Mucosa of stomach (tissue), 1 donor: ENCODE data around the gene CDK7.

ENCODE experiments used
- H3K27me3 ChIP-seq: one replicate; pipeline ENCODE4 v1.7.0; 2013; ENCODE audit warnings: mild to moderate bottlenecking, low read length; ENCODE audit not compliant: control insufficient read depth, insufficient read depth
- H3K36me3 ChIP-seq: one replicate; pipeline ENCODE4 v1.7.0; 2013; ENCODE audit warnings: low read length; ENCODE audit not compliant: control insufficient read depth, insufficient read depth
- H3K4me1 ChIP-seq: one replicate; pipeline ENCODE4 v1.7.0; 2013; ENCODE audit warnings: mild to moderate bottlenecking, low read length; ENCODE audit not compliant: control insufficient read depth, insufficient read depth
- H3K4me3 ChIP-seq: one replicate; pipeline ENCODE4 v1.7.0; 2013; ENCODE audit warnings: low read length
- H3K9ac ChIP-seq: one replicate; pipeline ENCODE4 v1.7.0; 2013; ENCODE audit warnings: mild to moderate bottlenecking, low read length, moderate library complexity
- H3K9me3 ChIP-seq: one replicate; pipeline ENCODE4 v1.7.0; 2013; ENCODE audit warnings: mild to moderate bottlenecking, low read length, moderate library complexity; ENCODE audit not compliant: control insufficient read depth
- donor health status: Pancreatic carcinoma.

CDK7 gene

DNA sequence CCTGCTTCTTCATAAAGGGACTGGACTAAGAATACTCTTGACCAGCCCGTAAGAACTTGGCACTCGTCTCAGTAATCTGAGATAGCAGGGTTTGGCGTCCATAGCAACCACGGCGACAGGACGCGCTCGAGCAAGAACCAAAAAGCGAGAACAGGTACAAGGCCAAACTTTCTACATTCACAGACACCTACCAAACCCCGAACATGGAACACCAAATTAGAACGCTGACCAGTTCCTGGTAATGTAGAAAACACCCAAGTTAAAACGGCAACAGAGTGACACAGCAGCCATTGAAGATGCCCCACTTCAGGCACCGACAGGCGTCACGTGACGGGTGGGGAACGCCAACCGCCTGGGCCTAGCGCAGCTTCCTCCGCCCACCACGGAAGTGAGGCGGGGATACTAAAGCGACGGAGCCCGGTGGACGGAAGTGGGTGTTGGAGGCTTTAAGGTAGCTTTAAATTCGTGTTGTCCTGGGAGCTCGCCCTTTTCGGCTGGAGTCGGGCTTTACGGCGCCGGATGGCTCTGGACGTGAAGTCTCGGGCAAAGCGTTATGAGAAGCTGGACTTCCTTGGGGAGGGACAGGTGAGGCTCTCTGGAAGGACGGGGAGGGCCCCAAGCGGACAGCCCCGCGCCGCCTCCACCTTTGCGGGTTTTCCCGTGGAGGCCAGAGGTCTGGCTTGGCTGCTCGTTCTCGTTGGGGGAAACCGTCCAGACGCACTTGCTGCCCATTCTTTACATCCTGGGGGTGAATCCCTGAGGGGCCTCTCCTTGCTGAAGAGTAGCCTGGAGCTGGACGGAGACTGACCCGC is at the start of gene CDK7:
TSS of gene CDK7 (plus strand) at position 430 of the 812 bp plus-strand sequence. CDS start at position 520, 90 bp downstream.
- H3K4me3 ChIP-seq: peak within 1 kb of the TSS; percentile 76
- H3K9me3 ChIP-seq: no peaks in the 10 kb centered on the region
- H3K27me3 ChIP-seq: no peaks in the 10 kb centered on the region
- H3K9ac ChIP-seq: peak within 1 kb of the TSS; percentile 87
- peaks cover 11% of the 10 kb centered on the region for H3K4me1 ChIP-seq
- no peaks in the 10 kb centered on the region for H3K36me3 ChIP-seq

- no peaks in the 10 kb centered on the region for H3K36me3 ChIP-seq
- no peaks in the 10 kb centered on the region for H3K27me3 ChIP-seq
- H3K9ac ChIP-seq: no peak overlapping the region
- no peak overlapping the region for H3K4me3 ChIP-seq
- H3K9me3 ChIP-seq: no peaks in the 10 kb centered on the region
- peaks cover 8% of the 10 kb centered on the region for H3K4me1 ChIP-seq
Observed at GRCh38 chr5:69187342-69187741, 47.3 kb upstream of the CDK7 start.

DNA sequence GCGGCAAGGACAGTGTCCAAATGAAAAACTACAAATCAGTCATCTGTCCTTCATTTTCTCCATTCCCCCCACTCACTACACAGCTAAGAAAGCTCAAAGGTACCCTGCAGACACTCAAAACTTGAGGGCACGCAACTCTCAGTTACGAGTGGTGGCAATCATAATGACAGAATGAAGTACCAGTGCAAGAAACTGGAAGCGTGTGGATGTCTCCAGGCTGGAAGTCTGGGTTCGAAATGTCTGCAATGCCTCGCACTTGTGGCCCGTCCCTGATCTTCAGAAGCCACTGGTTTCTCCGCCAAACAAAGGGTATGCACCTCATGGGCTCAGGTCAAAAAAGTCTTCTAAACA is 45.9 kb upstream of the CDK7 start:
- peak overlapping the region; percentile 93 for H3K4me3 ChIP-seq
- no peaks in the 10 kb centered on the region for H3K9me3 ChIP-seq
- H3K9ac ChIP-seq: peak overlapping the region; percentile 85
- peaks cover 8% of the 10 kb centered on the region for H3K4me1 ChIP-seq
- H3K27me3 ChIP-seq: no peaks in the 10 kb centered on the region
- H3K36me3 ChIP-seq: no peaks in the 10 kb centered on the region

- Histone ChIP-seq H3K9me3 (no peaks in the 10 kb centered on the region), H3K27me3 (no peaks in the 10 kb centered on the region), H3K4me1 (peaks cover 8% of the 10 kb centered on the region), H3K36me3 (no peaks in the 10 kb centered on the region), H3K4me3 (peak within 1 kb of the TSS; percentile 93), H3K9ac (peak within 1 kb of the TSS; percentile 85)
Observed at GRCh38 chr5:69189162-69190086, 45.3 kb upstream of the CDK7 start, which contains the start of gene CENPH. TSS of gene CENPH (plus strand) at chr5:69189583. CDS start at chr5:69189635, 52 bp downstream.

DNA sequence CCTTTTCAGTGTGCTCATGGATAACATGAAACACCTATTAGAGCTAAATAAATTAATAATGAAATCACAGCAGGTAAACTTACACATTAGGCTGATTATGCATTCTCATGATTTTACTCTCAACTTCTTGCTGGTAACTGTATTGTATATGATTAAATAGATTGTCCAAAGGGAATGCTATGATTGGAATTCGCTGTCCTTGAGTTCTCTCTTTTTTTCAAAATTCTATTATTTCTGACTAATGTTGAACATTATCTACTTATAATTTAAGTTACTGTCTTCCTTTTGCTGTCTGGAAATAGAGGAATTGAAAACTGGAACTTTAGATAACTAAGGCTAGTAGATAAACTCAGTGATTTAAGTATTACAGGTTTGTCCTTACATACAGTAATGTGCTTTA is 32.2 kb upstream of the CDK7 start:
- Histone ChIP-seq H3K36me3 (no peaks in the 10 kb centered on the region), H3K9ac (no peak overlapping the region), H3K4me3 (no peak overlapping the region), H3K4me1 (no peaks in the 10 kb centered on the region), H3K9me3 (no peaks in the 10 kb centered on the region), H3K27me3 (no peaks in the 10 kb centered on the region)

GRCh38 chr5:69206528-69207190 is 28.0 kb upstream of the CDK7 start:
- no peak overlapping the region for H3K9ac ChIP-seq
- no peaks in the 10 kb centered on the region for H3K9me3 ChIP-seq
- H3K36me3 ChIP-seq: no peaks in the 10 kb centered on the region
- H3K4me1 ChIP-seq: no peaks in the 10 kb centered on the region
- no peaks in the 10 kb centered on the region for H3K27me3 ChIP-seq
- H3K4me3 ChIP-seq: no peak overlapping the region

GRCh38 chr5:69209602-69210001 is 25.1 kb upstream of the CDK7 start:
- H3K9ac ChIP-seq: no peak overlapping the region
- no peak overlapping the region for H3K4me3 ChIP-seq
- no peaks in the 10 kb centered on the region for H3K4me1 ChIP-seq
- no peaks in the 10 kb centered on the region for H3K9me3 ChIP-seq
- H3K36me3 ChIP-seq: no peaks in the 10 kb centered on the region
- H3K27me3 ChIP-seq: no peaks in the 10 kb centered on the region

DNA sequence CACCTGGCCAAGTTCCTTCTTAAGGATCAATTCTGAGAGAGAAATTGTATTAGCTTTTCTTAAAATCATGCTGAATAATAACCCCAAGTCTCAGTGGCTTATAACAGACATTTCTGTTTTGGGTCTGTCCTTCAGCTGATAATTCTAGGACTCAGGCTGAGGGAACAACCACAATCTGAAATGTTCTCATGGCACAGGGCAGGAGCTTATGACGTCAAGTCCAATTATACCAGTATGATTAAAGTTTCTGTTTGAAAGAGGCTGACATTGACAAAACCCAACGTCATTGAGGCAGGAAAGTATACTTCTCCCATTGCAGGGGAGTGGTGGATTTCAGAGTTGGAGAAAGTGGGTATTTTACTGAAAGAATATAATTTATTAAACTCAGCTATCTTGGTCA is 23.5 kb upstream of the CDK7 start:
- no peak overlapping the region for H3K9ac ChIP-seq
- H3K4me1 ChIP-seq: no peaks in the 10 kb centered on the region
- H3K36me3 ChIP-seq: no peaks in the 10 kb centered on the region
- H3K27me3 ChIP-seq: no peaks in the 10 kb centered on the region
- H3K4me3 ChIP-seq: no peak overlapping the region
- H3K9me3 ChIP-seq: no peaks in the 10 kb centered on the region

- Histone ChIP-seq H3K27me3 (no peaks in the 10 kb centered on the region), H3K9ac (no peak overlapping the region), H3K4me3 (no peak overlapping the region), H3K4me1 (no peaks in the 10 kb centered on the region), H3K36me3 (no peaks in the 10 kb centered on the region), H3K9me3 (no peaks in the 10 kb centered on the region)
Observed at GRCh38 chr5:69212022-69212421, 22.7 kb upstream of the CDK7 start.

- no peak overlapping the region for H3K9ac ChIP-seq
- no peak overlapping the region for H3K4me3 ChIP-seq
- no peaks in the 10 kb centered on the region for H3K36me3 ChIP-seq
- H3K9me3 ChIP-seq: no peaks in the 10 kb centered on the region
- no peaks in the 10 kb centered on the region for H3K27me3 ChIP-seq
- H3K4me1 ChIP-seq: no peaks in the 10 kb centered on the region
Observed at GRCh38 chr5:69213513-69214215, 21.0 kb upstream of the CDK7 start.

GRCh38 chr5:69217151-69217511 is 17.6 kb upstream of the CDK7 start:
- Histone ChIP-seq H3K9me3 (no peaks in the 10 kb centered on the region), H3K4me3 (peak overlapping the region; percentile 100), H3K4me1 (no peaks in the 10 kb centered on the region), H3K36me3 (no peaks in the 10 kb centered on the region), H3K27me3 (no peaks in the 10 kb centered on the region), H3K9ac (peak overlapping the region; percentile 98)
